ENCODE measurements around the gene VWC2.

GRCh38 chr7:49893131-49893530, 119.7 kb downstream of the VWC2 start:
- TF ChIP-seq POLR2A (IDR thresholded peaks at IDR 0.05), result no peak
- TF ChIP-seq CTCF (IDR thresholded peaks at IDR 0.05), result no peak

Data from adrenal gland (tissue), 5 donors.